Measurements from ENCODE around the gene NCOA1.

DNA sequence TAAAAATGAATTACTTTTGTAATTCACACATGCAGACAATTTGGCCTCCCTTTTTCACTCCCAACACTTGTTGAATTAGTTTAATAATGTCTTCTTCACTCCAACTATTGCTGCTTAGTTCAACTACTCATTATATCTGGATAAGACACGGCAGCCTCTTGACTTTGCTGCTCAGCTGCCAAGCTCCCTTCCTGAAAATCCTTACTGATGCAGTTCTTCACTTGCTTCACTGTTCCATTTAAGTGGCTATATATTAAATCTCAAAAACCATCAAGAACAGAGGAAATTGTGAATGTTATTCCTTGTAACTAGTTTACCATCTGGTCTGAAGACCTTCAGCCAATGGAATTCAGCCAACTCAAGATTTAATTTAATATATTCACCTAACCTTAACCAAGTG, 127.1 kb downstream of the NCOA1 start:
- TF ChIP-seq CTCF (conservative IDR thresholded peaks at IDR 0.05; ENCODE audit: low read depth, low read length): no peak
- no peak for TF ChIP-seq EZH2 (IDR thresholded peaks at IDR 0.05; ENCODE audit: borderline replicate concordance, low read depth, low read length, poor library complexity, severe bottlenecking)

All from A673 (cell line).